ENCODE data around the gene S100P.

The S100P gene

DNA sequence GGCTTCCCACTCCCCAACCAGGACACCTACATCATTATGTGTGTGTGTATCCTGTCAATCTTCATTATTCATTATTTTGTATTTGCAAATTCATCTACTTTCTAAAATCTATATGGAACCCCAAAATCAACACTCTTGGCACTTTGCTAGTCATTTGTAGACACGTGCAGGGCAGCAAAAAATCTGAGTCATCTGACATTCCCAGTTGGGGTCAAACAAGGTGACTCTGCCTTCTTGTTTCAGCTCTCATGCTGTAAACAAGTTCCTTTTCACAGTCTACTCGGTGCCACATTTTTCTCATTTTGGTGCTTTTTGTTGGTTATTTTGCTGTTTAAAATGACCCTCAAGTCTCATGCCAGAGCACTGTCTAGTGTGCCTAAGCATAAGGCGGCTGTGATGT is 10.1 kb downstream of the S100P start:
- ChIA-PET CTCF (interaction anchor here (1.2 to 3.8 kb wide), 2 partner anchors 10 to 13 kb away, joined by 3 to 17 read pairs; partner anchors contain the start of genes BLOC1S4 and S100P), POLR2A (no interaction called here)
- TF ChIP-seq, protein P1, sequence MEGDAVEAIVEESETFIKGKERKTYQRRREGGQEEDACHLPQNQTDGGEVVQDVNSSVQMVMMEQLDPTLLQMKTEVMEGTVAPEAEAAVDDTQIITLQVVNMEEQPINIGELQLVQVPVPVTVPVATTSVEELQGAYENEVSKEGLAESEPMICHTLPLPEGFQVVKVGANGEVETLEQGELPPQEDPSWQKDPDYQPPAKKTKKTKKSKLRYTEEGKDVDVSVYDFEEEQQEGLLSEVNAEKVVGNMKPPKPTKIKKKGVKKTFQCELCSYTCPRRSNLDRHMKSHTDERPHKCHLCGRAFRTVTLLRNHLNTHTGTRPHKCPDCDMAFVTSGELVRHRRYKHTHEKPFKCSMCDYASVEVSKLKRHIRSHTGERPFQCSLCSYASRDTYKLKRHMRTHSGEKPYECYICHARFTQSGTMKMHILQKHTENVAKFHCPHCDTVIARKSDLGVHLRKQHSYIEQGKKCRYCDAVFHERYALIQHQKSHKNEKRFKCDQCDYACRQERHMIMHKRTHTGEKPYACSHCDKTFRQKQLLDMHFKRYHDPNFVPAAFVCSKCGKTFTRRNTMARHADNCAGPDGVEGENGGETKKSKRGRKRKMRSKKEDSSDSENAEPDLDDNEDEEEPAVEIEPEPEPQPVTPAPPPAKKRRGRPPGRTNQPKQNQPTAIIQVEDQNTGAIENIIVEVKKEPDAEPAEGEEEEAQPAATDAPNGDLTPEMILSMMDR (IDR thresholded peaks at IDR 0.05; ENCODE audit: insufficient read depth, low read length, missing control alignments), result no peak
- DNase-seq (ENCODE audit: low read depth, low spot score), result no peak
- H3K4me3 ChIP-seq (ENCODE audit: low read depth, low read length), result no peak overlapping the region

DNA sequence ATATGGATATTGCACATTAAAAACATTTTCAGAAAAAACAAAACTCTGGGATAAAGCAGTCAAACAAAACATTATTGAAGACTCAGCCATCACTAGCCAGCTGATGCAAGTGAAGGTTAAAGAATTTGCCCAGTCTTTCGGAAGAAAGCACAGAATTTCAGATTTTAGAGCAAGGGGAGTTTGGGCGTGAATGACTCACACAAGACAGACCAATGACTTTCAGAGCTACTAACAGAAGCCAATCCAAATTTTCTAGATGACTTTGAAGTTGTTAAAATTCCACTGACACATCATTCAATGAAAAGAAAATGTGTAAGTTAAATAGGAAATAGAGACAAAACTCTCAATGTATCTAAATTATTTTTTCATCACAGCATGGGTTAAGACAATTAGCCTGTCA is 12.0 kb downstream of the S100P start:
- TF ChIP-seq, protein P1 (IDR thresholded peaks at IDR 0.05; ENCODE audit: insufficient read depth, low read length, missing control alignments), result no peak
- no peak overlapping the region for H3K4me3 ChIP-seq (ENCODE audit: low read depth, low read length)
- no peak for DNase-seq (ENCODE audit: low read depth, low spot score)
- ChIA-PET CTCF (interaction anchor here (0.8 to 3.8 kb wide), 4 partner anchors 11 to 396 kb away, joined by 3 to 17 read pairs (median 5); partner anchors contain the start of gene BLOC1S4), POLR2A (interaction anchor here (0.6 kb wide), 1 partner anchor 13 kb away, joined by 3 read pairs; no protein-coding TSS in a partner anchor)

DNA sequence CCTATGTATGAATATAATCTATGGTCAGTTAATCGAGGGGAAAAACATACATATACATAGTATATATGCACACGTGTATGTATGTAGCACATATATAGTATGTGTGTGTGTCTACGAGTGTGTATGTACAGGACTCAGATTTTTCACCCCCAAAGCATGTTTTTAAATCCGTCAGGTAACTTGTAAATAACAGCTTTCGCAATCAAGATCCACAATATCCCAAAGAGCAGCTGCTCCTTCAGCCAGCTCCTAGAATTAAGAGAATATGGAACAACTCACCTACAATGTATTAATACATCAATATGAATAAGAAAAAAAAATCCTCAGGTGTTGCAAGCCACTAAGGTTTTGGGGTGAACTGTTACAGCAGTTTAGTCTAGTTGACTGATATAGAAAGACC is 12.5 kb downstream of the S100P start:
- ChIA-PET POLR2A (interaction anchor here (0.6 kb wide), 1 partner anchor 12 kb away, joined by 3 read pairs; no protein-coding TSS in a partner anchor), CTCF (interaction anchor here (0.8 to 3.8 kb wide), 7 partner anchors 11 to 396 kb away, joined by 3 to 17 read pairs (median 3); partner anchors contain the start of gene BLOC1S4)
- H3K4me3 ChIP-seq (ENCODE audit: low read depth, low read length), result no peak overlapping the region
- TF ChIP-seq, protein P1 (IDR thresholded peaks at IDR 0.05; ENCODE audit: insufficient read depth, low read length, missing control alignments), result no peak
- DNase-seq (ENCODE audit: low read depth, low spot score), result no peak

DNA sequence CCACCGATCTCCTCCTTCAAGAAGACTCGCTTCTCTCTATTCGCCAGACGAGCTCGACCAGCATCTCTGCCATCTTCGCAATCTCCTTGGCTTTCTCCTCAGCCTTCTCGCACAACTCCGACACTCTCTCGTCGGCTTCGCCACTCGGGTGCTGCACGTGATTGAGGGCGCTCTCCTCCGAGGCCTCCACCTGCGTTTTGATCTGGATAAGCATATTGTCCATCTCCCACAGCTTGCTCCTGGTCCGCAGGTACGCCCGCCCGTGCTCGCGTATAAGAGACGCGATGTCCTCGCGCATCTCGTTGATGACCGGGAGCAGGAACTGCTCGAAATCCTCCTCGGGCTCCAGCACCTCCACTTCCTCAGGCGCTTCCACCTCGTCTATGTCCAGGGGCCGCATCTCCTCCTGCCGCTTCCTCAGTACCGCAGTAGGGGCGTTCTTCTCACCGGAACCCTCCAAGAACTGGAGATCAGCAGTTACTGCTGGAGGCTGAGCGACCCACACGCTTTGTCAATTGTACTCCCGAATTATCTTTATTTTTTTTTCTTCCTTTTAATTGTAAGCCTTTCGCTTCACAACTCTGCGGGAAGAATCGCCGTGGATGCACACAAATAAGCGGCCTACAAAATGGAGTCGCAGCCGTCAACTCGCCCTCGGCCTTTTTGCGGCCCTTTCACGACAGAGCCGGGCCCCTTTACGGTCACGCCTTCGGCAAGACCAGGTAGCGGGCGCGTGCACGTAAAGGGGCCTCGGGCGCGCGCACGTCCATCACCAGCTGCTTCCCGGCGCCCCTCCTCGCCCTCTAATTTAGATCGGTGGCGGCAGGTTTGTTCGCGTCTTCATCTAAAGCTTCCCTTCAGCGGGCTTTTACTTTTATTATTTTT is 15.8 kb downstream of the S100P start, which contains the start of gene MRFAP1L1:
TSS of gene MRFAP1L1 (minus strand) at position 636 of the 885 bp plus-strand sequence. CDS start at position 400, 236 bp downstream.
- POLR2A ChIA-PET, result interaction anchor here (0.6 to 1.0 kb wide), 5 partner anchors 17 to 68 kb away, joined by 3 to 4 read pairs (median 4); a partner anchor contains a TSS
- TF ChIP-seq, protein P1 (IDR thresholded peaks at IDR 0.05; ENCODE audit: insufficient read depth, low read length, missing control alignments), result peak; percentile 11
- DNase-seq (ENCODE audit: low read depth, low spot score), result peak; percentile 84
- peak within 1 kb of the TSS; percentile 94 for H3K4me3 ChIP-seq (ENCODE audit: low read depth, low read length)
- CTCF ChIA-PET, result interaction anchor here (0.6 to 1.2 kb wide), 10 partner anchors 8 to 373 kb away, joined by 3 to 4 read pairs (median 3); partner anchors contain the start of gene GRPEL1

DNA sequence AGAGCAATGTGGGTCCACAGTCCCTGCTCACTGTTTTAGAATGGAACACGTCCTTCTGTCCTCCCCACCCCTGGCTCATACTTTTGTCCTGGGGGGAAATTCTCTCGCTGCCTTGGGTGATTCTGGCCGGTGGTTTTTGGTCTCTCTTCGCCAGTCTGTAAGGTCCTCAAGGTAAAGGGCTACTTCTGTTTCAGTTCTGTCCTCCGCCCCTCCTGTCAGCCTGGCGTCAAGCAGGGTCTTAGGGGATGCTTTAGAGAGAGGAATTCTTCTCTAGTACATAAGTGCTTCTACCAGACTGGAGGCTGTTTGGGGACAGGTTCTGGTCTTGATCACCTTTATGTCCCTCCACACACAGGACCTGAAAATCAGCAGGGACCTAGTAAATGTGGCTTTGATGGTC is 16.6 kb downstream of the S100P start:
- DNase-seq (ENCODE audit: low read depth, low spot score), result no peak
- H3K4me3 ChIP-seq (ENCODE audit: low read depth, low read length), result peak overlapping the region; percentile 94
- ChIA-PET CTCF (interaction anchor here (0.6 to 1.2 kb wide), 9 partner anchors 7 to 377 kb away, joined by 3 to 4 read pairs (median 3); no protein-coding TSS in a partner anchor), POLR2A (interaction anchor here (0.6 to 1.0 kb wide), 4 partner anchors 18 to 69 kb away, joined by 3 to 4 read pairs (median 3); a partner anchor contains a TSS)
- TF ChIP-seq, protein P1 (IDR thresholded peaks at IDR 0.05; ENCODE audit: insufficient read depth, low read length, missing control alignments), result no peak

DNA sequence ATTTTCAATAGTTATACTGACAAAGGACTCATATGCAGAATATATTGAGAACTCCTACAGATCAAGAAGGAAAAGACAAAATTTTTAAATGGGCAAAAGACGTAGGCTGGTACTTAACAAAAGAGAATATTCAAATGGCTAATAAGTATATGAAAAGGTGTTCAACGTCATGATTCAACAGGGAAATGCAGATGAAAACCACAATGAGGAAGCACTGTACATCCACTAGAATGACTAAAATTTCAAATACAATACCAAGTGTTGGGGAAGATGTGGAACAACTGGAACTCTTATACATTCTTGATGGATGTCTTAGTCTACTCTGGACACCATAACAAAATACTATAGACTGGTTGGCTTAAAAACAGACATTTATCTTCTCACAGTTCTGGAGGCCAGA is 17.3 kb downstream of the S100P start:
- TF ChIP-seq, protein P1 (IDR thresholded peaks at IDR 0.05; ENCODE audit: insufficient read depth, low read length, missing control alignments), result no peak
- no peak for DNase-seq (ENCODE audit: low read depth, low spot score)
- no peak overlapping the region for H3K4me3 ChIP-seq (ENCODE audit: low read depth, low read length)
- CTCF ChIA-PET, result interaction anchor here (1.2 kb wide), 1 partner anchor 54 kb away, joined by 3 read pairs; no protein-coding TSS in a partner anchor
- POLR2A ChIA-PET, result no interaction called here
